Uterus (tissue), 2 donors: ENCODE results near the gene DCBLD1.

Experiments used
- POLR2A ChIP-seq, 2 donors: fragments of 450-650 bp; IDR thresholded peaks; one replicate each; pipeline ENCODE4 v1.6.1; 2016; ENCODE audit warnings: antibody characterized with exemption in 2 of 2, mild to moderate bottlenecking in 1 of 2, moderate library complexity in 1 of 2
- TF ChIP-seq, protein P1 (sequence below), 4 experiments: fragments of 200-600 bp in 2 of 4; fragments of 450-650 bp in 2 of 4; sonication (generic) in 2 of 4; IDR thresholded peaks; one replicate each; pipeline ENCODE4 v1.5.1; 2016 to 2019; ENCODE audit warnings: antibody characterized with exemption in 4 of 4, mild to moderate bottlenecking in 2 of 4, moderate library complexity in 1 of 4

- TF ChIP-seq, protein P1, sequence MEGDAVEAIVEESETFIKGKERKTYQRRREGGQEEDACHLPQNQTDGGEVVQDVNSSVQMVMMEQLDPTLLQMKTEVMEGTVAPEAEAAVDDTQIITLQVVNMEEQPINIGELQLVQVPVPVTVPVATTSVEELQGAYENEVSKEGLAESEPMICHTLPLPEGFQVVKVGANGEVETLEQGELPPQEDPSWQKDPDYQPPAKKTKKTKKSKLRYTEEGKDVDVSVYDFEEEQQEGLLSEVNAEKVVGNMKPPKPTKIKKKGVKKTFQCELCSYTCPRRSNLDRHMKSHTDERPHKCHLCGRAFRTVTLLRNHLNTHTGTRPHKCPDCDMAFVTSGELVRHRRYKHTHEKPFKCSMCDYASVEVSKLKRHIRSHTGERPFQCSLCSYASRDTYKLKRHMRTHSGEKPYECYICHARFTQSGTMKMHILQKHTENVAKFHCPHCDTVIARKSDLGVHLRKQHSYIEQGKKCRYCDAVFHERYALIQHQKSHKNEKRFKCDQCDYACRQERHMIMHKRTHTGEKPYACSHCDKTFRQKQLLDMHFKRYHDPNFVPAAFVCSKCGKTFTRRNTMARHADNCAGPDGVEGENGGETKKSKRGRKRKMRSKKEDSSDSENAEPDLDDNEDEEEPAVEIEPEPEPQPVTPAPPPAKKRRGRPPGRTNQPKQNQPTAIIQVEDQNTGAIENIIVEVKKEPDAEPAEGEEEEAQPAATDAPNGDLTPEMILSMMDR (IDR thresholded peaks at IDR 0.05), result no peak
- TF ChIP-seq POLR2A (IDR thresholded peaks at IDR 0.05), result no peak
Observed at GRCh38 chr6:117465691-117466090, 16.8 kb upstream of the DCBLD1 start.
